ENCODE measurements around the gene ALB.

The ALB gene

DNA sequence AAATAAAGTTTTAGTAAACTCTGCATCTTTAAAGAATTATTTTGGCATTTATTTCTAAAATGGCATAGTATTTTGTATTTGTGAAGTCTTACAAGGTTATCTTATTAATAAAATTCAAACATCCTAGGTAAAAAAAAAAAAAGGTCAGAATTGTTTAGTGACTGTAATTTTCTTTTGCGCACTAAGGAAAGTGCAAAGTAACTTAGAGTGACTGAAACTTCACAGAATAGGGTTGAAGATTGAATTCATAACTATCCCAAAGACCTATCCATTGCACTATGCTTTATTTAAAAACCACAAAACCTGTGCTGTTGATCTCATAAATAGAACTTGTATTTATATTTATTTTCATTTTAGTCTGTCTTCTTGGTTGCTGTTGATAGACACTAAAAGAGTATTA is 370 bp downstream of the ALB start:
- Histone ChIP-seq H3K9me3 (ENCODE audit: low read depth, low read length) (no peaks in the 10 kb centered on the region), H3K4me3 (no peak overlapping the region), H3K36me3 (ENCODE audit: insufficient read depth, low read length) (no peaks in the 10 kb centered on the region), H3K9ac (ENCODE audit: insufficient read length) (no peak overlapping the region), H3K27ac (no peak overlapping the region)
- DNase-seq (ENCODE audit: low read depth, low spot score), result no peak
- TF ChIP-seq POLR2AphosphoS5 (IDR thresholded peaks at IDR 0.05; ENCODE audit: borderline replicate concordance, low read depth, low read length) (no peak), EZH2 (IDR thresholded peaks at IDR 0.05) (no peak)

DNA sequence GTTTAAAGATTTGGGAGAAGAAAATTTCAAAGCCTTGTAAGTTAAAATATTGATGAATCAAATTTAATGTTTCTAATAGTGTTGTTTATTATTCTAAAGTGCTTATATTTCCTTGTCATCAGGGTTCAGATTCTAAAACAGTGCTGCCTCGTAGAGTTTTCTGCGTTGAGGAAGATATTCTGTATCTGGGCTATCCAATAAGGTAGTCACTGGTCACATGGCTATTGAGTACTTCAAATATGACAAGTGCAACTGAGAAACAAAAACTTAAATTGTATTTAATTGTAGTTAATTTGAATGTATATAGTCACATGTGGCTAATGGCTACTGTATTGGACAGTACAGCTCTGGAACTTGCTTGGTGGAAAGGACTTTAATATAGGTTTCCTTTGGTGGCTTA is 1.1 kb downstream of the ALB start:
- no peak overlapping the region for H3K4me3 ChIP-seq

DNA sequence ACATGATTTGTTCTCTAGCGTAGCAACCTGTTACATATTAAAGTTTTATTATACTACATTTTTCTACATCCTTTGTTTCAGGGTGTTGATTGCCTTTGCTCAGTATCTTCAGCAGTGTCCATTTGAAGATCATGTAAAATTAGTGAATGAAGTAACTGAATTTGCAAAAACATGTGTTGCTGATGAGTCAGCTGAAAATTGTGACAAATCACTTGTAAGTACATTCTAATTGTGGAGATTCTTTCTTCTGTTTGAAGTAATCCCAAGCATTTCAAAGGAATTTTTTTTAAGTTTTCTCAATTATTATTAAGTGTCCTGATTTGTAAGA is 2.4 kb downstream of the ALB start:
- TF ChIP-seq POLR2AphosphoS5 (IDR thresholded peaks at IDR 0.05; ENCODE audit: borderline replicate concordance, low read depth, low read length) (no peak), FOXP2 (optimal IDR thresholded peaks at IDR 0.05; ENCODE audit: control extremely low read depth, extremely low read length, insufficient read depth) (no peak), EZH2 (IDR thresholded peaks at IDR 0.05) (no peak)
- Histone ChIP-seq H3K27ac (no peak overlapping the region), H3K9ac (ENCODE audit: insufficient read length) (no peak overlapping the region), H3K36me3 (ENCODE audit: insufficient read depth, low read length) (no peaks in the 10 kb centered on the region), H3K4me3 (no peak overlapping the region), H3K9me3 (ENCODE audit: low read depth, low read length) (no peaks in the 10 kb centered on the region)
- DNase-seq (ENCODE audit: low read depth, low spot score), result no peak

More for the DNA sequence above, 1.1 kb downstream of the ALB start:
- Histone ChIP-seq H3K36me3 (ENCODE audit: insufficient read depth, low read length) (no peaks in the 10 kb centered on the region), H3K9ac (ENCODE audit: insufficient read length) (no peak overlapping the region), H3K27ac (no peak overlapping the region), H3K9me3 (ENCODE audit: low read depth, low read length) (no peaks in the 10 kb centered on the region)
- no peak for TF ChIP-seq EZH2 (IDR thresholded peaks at IDR 0.05)
- no peak for TF ChIP-seq FOXP2 (optimal IDR thresholded peaks at IDR 0.05; ENCODE audit: control extremely low read depth, extremely low read length, insufficient read depth)
- no peak for TF ChIP-seq POLR2AphosphoS5 (IDR thresholded peaks at IDR 0.05; ENCODE audit: borderline replicate concordance, low read depth, low read length)
- DNase-seq (ENCODE audit: low read depth, low spot score), result no peak

DNA sequence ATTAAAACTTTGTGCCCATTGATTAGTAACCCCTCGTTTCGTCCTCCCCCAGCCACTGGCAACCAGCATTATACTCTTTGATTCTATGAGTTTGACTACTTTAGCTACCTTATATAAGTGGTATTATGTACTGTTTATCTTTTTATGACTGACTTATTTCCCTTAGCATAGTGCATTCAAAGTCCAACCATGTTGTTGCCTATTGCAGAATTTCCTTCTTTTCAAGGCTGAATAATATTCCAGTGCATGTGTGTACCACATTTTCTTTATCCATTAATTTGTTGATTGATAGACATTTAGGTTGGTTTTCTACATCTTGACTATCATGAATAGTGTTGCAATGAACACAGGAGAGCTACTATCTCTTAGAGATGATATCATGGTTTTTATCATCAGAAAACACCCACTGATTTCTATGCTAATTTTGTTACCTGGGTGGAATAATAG is 3.2 kb downstream of the ALB start:
- DNase-seq (ENCODE audit: low read depth, low spot score), result no peak
- Histone ChIP-seq H3K36me3 (ENCODE audit: insufficient read depth, low read length) (no peaks in the 10 kb centered on the region), H3K27ac (no peak overlapping the region), H3K9me3 (ENCODE audit: low read depth, low read length) (no peaks in the 10 kb centered on the region), H3K9ac (ENCODE audit: insufficient read length) (no peak overlapping the region), H3K4me3 (no peak overlapping the region)
- TF ChIP-seq EZH2 (IDR thresholded peaks at IDR 0.05) (no peak), POLR2AphosphoS5 (IDR thresholded peaks at IDR 0.05; ENCODE audit: borderline replicate concordance, low read depth, low read length) (no peak), FOXP2 (optimal IDR thresholded peaks at IDR 0.05; ENCODE audit: control extremely low read depth, extremely low read length, insufficient read depth) (no peak)

DNA sequence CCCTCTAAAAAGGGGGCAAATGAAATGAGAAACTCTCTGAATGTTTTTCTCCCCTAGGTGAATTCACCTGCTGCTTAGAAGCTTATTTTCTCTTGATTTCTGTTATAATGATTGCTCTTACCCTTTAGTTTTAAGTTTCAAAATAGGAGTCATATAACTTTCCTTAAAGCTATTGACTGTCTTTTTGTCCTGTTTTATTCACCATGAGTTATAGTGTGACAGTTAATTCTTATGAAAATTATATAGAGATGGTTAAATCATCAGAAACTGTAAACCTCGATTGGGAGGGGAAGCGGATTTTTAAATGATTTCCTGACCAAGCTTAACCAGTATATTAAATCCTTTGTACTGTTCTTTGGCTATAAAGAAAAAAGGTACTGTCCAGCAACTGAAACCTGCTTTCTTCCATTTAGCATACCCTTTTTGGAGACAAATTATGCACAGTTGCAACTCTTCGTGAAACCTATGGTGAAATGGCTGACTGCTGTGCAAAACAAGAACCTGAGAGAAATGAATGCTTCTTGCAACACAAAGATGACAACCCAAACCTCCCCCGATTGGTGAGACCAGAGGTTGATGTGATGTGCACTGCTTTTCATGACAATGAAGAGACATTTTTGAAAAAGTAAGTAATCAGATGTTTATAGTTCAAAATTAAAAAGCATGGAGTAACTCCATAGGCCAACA is 4.2 kb downstream of the ALB start:
- no peak overlapping the region for H3K4me3 ChIP-seq
- no peaks in the 10 kb centered on the region for H3K36me3 ChIP-seq (ENCODE audit: insufficient read depth, low read length)
- no peak overlapping the region for H3K27ac ChIP-seq
- DNase-seq (ENCODE audit: low read depth, low spot score), result no peak
- no peak overlapping the region for H3K9ac ChIP-seq (ENCODE audit: insufficient read length)
- no peaks in the 10 kb centered on the region for H3K9me3 ChIP-seq (ENCODE audit: low read depth, low read length)
- no peak for TF ChIP-seq FOXP2 (optimal IDR thresholded peaks at IDR 0.05; ENCODE audit: control extremely low read depth, extremely low read length, insufficient read depth)
- TF ChIP-seq POLR2AphosphoS5 (IDR thresholded peaks at IDR 0.05; ENCODE audit: borderline replicate concordance, low read depth, low read length), result no peak
- TF ChIP-seq EZH2 (IDR thresholded peaks at IDR 0.05), result no peak

DNA sequence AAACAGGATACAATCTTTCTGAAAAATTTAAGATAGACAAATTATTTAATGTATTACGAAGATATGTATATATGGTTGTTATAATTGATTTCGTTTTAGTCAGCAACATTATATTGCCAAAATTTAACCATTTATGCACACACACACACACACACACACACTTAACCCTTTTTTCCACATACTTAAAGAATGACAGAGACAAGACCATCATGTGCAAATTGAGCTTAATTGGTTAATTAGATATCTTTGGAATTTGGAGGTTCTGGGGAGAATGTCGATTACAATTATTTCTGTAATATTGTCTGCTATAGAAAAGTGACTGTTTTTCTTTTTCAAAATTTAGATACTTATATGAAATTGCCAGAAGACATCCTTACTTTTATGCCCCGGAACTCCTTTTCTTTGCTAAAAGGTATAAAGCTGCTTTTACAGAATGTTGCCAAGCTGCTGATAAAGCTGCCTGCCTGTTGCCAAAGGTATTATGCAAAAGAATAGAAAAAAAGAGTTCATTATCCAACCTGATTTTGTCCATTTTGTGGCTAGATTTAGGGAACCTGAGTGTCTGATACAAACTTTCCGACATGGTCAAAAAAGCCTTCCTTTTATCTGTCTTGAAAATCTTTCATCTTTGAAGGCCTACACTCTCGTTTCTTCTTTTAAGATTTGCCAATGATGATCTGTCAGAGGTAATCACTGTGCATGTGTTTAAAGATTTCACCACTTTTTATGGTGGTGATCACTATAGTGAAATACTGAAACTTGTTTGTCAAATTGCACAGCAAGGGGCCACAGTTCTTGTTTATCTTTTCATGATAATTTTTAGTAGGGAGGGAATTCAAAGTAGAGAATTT is 5.2 kb downstream of the ALB start:
- DNase-seq (ENCODE audit: low read depth, low spot score), result no peak

DNA sequence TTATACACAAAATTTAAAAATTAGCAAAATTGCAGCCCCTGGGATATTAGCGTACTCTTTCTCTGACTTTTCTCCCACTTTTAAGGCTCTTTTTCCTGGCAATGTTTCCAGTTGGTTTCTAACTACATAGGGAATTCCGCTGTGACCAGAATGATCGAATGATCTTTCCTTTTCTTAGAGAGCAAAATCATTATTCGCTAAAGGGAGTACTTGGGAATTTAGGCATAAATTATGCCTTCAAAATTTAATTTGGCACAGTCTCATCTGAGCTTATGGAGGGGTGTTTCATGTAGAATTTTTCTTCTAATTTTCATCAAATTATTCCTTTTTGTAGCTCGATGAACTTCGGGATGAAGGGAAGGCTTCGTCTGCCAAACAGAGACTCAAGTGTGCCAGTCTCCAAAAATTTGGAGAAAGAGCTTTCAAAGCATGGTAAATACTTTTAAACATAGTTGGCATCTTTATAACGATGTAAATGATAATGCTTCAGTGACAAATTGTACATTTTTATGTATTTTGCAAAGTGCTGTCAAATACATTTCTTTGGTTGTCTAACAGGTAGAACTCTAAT is 6.0 kb downstream of the ALB start:
- Histone ChIP-seq H3K4me3 (no peak overlapping the region), H3K9me3 (ENCODE audit: low read depth, low read length) (no peaks in the 10 kb centered on the region), H3K36me3 (ENCODE audit: insufficient read depth, low read length) (no peaks in the 10 kb centered on the region), H3K27ac (no peak overlapping the region), H3K9ac (ENCODE audit: insufficient read length) (no peak overlapping the region)
- TF ChIP-seq EZH2 (IDR thresholded peaks at IDR 0.05), result no peak
- TF ChIP-seq POLR2AphosphoS5 (IDR thresholded peaks at IDR 0.05; ENCODE audit: borderline replicate concordance, low read depth, low read length), result no peak
- TF ChIP-seq FOXP2 (optimal IDR thresholded peaks at IDR 0.05; ENCODE audit: control extremely low read depth, extremely low read length, insufficient read depth), result no peak
- no peak for DNase-seq (ENCODE audit: low read depth, low spot score)

More for the DNA sequence above, 5.2 kb downstream of the ALB start:
- H3K36me3 ChIP-seq (ENCODE audit: insufficient read depth, low read length), result no peaks in the 10 kb centered on the region
- no peak overlapping the region for H3K4me3 ChIP-seq
- no peak for TF ChIP-seq EZH2 (IDR thresholded peaks at IDR 0.05)
- no peak for TF ChIP-seq POLR2AphosphoS5 (IDR thresholded peaks at IDR 0.05; ENCODE audit: borderline replicate concordance, low read depth, low read length)
- TF ChIP-seq FOXP2 (optimal IDR thresholded peaks at IDR 0.05; ENCODE audit: control extremely low read depth, extremely low read length, insufficient read depth), result no peak
- H3K9ac ChIP-seq (ENCODE audit: insufficient read length), result no peak overlapping the region
- H3K27ac ChIP-seq, result no peak overlapping the region
- H3K9me3 ChIP-seq (ENCODE audit: low read depth, low read length), result no peaks in the 10 kb centered on the region

DNA sequence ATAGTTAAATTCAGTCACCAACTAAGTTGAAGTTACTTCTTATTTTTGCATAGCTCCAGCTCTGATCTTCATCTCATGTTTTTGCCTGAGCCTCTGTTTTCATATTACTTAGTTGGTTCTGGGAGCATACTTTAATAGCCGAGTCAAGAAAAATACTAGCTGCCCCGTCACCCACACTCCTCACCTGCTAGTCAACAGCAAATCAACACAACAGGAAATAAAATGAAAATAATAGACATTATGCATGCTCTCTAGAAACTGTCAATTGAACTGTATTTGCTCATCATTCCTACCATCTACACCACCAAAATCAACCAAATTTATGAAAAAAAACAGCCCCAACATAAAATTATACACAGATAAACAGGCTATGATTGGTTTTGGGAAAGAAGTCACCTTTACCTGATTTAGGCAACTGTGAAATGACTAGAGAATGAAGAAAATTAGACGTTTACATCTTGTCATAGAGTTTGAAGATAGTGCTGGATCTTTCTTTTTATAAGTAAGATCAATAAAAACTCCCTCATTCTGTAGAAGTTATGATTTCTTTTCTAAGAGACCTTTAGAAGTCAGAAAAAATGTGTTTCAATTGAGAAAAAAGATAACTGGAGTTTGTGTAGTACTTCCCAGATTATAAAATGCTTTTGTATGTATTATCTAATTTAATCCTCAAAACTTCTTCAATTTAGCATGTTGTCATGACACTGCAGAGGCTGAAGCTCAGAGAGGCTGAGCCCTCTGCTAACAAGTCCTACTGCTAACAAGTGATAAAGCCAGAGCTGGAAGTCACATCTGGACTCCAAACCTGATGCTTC is 7.0 kb downstream of the ALB start:
- no peak overlapping the region for H3K4me3 ChIP-seq
- H3K27ac ChIP-seq, result no peak overlapping the region
- DNase-seq (ENCODE audit: low read depth, low spot score), result no peak
- no peaks in the 10 kb centered on the region for H3K36me3 ChIP-seq (ENCODE audit: insufficient read depth, low read length)
- TF ChIP-seq FOXP2 (optimal IDR thresholded peaks at IDR 0.05; ENCODE audit: control extremely low read depth, extremely low read length, insufficient read depth) (no peak), POLR2AphosphoS5 (IDR thresholded peaks at IDR 0.05; ENCODE audit: borderline replicate concordance, low read depth, low read length) (no peak), EZH2 (IDR thresholded peaks at IDR 0.05) (no peak)
- no peaks in the 10 kb centered on the region for H3K9me3 ChIP-seq (ENCODE audit: low read depth, low read length)
- H3K9ac ChIP-seq (ENCODE audit: insufficient read length), result no peak overlapping the region

All from SK-N-MC (cell line).